Measurements from ENCODE around the gene XYLT1. TPM values are rescaled to one million over a fixed set of nuclear protein-coding genes. Genes with fewer than 3 reads are reported as not detected.

The XYLT1 gene
- total RNA-seq, 4 donors from 2014 or later, result 6.6 to 17.2 (median 10.0) TPM

DNA sequence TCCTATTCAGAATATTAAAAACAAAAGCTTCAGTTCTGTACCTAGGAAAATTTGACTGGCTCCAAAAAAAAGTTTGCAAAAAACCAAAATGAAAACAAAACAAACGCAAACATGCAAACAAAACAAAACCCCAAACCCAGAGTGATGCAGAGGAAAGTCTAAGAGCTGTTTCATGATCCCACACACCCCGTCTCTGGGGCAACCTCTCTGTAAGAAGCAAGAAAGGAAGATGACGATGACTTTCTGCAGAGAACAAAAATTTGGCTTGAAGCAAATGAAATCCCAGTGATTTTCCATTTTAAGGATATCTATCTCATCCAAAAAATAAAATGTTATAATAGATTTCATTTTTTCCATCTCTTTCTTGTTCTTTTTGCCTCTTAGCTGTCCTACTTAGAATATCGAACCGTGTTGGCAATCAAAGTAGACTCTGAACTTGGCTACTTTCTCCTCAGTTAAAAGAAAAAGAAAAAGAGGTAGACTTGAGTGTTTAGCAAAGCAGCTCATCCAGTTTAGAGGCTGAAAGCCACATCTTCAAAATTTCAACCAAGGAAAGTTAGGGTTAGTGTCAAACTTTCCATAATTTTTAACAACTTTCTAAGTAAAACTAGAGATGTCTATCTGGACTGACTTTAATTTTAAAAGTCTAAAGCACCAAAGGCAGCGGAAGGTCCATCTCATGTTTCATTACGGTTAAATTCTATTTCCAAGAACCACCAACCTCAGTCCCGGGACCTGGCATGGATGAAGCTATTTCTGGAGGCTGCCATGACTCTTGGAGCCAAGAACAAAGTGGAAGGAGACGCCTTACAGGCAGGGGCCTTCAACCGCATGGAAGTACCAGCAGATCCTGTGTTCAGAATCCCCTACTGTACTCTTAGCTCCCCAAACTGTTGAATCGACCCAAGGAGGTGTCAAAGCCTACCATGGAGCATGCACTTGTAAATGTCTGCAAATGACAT is 180.8 kb downstream of the XYLT1 start:
- Histone ChIP-seq H3K27ac (no peak overlapping the region), H3K9me3 (no peaks in the 10 kb centered on the region), H3K4me1 (peaks cover 0 to 3% (median 3%) of the 10 kb centered on the region in 3 donors), H3K27me3 (no peaks in the 10 kb centered on the region), H3K36me3 (no peaks in the 10 kb centered on the region), H3K4me3 (no peak overlapping the region)
- intact Hi-C loops (cut with DNase I), result no loop called here
- WGBS, 2 donors, result 83 to 86% methylated on average over 9 to 10 of the region's 11 CpGs
- TF ChIP-seq, protein P1, sequence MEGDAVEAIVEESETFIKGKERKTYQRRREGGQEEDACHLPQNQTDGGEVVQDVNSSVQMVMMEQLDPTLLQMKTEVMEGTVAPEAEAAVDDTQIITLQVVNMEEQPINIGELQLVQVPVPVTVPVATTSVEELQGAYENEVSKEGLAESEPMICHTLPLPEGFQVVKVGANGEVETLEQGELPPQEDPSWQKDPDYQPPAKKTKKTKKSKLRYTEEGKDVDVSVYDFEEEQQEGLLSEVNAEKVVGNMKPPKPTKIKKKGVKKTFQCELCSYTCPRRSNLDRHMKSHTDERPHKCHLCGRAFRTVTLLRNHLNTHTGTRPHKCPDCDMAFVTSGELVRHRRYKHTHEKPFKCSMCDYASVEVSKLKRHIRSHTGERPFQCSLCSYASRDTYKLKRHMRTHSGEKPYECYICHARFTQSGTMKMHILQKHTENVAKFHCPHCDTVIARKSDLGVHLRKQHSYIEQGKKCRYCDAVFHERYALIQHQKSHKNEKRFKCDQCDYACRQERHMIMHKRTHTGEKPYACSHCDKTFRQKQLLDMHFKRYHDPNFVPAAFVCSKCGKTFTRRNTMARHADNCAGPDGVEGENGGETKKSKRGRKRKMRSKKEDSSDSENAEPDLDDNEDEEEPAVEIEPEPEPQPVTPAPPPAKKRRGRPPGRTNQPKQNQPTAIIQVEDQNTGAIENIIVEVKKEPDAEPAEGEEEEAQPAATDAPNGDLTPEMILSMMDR (IDR thresholded peaks at IDR 0.05), result no peak
- TF ChIP-seq POLR2A (IDR thresholded peaks at IDR 0.05), result no peak
- DNase-seq, result no peak

DNA sequence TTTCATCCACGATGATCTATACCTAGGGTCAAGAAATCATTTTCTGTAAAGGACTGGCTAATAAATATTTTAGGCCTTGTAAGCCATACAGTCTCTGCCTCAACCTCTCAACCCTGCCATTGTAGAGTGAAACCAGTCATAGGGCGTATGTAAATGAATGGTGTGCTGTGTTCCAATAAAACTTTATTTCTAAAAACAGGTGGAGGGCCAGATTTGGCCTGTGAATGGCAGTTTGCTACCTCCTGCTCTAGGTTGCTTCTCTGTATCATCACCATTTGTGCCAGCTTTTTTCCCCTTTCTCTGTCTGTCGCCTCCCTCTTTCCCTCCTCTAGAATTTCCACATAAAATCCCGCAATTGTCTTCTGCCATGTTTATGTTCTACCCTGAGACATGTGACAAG is 181.7 kb downstream of the XYLT1 start:
- no peaks in the 10 kb centered on the region for H3K36me3 ChIP-seq
- H3K9me3 ChIP-seq, result no peaks in the 10 kb centered on the region
- no peaks in the 10 kb centered on the region for H3K27me3 ChIP-seq
- no peak for DNase-seq
- H3K27ac ChIP-seq, result no peak overlapping the region
- H3K4me3 ChIP-seq, result no peak overlapping the region
- peaks cover 0 to 3% (median under 1%) of the 10 kb centered on the region in 3 donors for H3K4me1 ChIP-seq
- intact Hi-C loops (cut with DNase I), result no loop called here
- WGBS, 2 donors, result 77 to 92% methylated on average over 4 of the region's 4 CpGs
- TF ChIP-seq POLR2A (IDR thresholded peaks at IDR 0.05), result no peak
- TF ChIP-seq, protein P1 (IDR thresholded peaks at IDR 0.05), result no peak

DNA sequence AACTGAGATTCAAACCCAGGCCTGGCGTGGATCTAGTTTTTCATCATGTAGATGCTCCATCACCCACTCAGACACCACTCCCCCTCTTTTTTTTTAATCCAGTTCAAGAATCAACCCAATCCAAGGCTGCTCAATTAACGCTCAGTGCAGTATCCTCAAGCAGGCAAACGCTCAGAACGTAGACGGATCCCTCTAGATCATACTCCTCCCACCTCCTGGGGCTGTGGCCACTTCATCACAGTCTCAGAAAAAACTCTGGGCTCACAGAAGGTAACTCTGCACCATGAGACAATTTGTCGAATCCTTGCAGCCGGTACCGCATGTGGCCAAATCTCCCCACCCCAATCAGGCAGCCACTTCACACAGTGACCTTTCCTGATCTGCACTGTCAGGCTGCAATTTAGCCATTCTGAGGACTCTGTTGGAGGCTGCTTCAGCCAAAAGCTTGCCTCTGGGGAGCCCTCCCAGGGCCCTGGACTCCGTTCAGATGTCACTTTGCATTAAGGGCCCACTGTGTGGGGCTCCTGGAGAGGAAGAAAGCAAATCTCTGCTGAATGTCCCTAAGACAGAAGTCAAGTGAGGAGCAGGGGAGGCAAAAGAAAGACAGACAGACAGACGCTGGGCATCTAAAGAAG is 183.5 kb downstream of the XYLT1 start:
- WGBS, 2 donors, result 67 to 72% methylated on average over 9 of the region's 10 CpGs
- no peaks in the 10 kb centered on the region for H3K36me3 ChIP-seq
- no peaks in the 10 kb centered on the region for H3K27me3 ChIP-seq
- H3K27ac ChIP-seq, result no peak overlapping the region
- TF ChIP-seq POLR2A (IDR thresholded peaks at IDR 0.05), result no peak
- TF ChIP-seq, protein P1 (IDR thresholded peaks at IDR 0.05), result no peak
- DNase-seq, result no peak
- intact Hi-C loops (cut with DNase I), result no loop called here
- no peaks in the 10 kb centered on the region for H3K9me3 ChIP-seq
- peaks cover 0 to 3% (median 0%) of the 10 kb centered on the region in 3 donors for H3K4me1 ChIP-seq
- no peak overlapping the region for H3K4me3 ChIP-seq

DNA sequence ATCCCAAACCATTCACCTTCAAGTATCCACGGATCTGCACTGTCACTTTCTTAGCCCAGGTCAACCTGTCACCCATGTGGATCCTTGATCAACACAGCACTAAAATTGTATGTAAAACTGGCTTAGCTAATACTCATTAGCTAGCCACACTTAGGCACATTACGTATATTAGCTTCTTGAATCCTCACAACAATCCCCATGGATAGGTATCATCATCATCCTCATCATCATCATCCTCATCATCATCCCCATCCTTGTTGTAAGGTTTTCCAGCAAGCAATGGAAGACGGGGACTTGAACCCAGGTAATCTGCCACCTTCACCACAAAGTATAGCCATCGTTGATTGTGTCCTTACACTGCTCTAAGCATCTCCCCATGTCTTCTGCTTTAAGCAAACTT is 184.3 kb downstream of the XYLT1 start:
- Histone ChIP-seq H3K27ac (no peak overlapping the region), H3K4me3 (no peak overlapping the region), H3K27me3 (no peaks in the 10 kb centered on the region), H3K9me3 (no peaks in the 10 kb centered on the region), H3K4me1 (peaks cover 0 to 3% (median 0%) of the 10 kb centered on the region in 3 donors), H3K36me3 (no peaks in the 10 kb centered on the region)
- no peak for DNase-seq
- intact Hi-C loops (cut with DNase I), result no loop called here
- 83 to 85% methylated on average over 4 of the region's 4 CpGs for WGBS, 2 donors
- no peak for TF ChIP-seq POLR2A (IDR thresholded peaks at IDR 0.05)
- TF ChIP-seq, protein P1 (IDR thresholded peaks at IDR 0.05), result no peak

DNA sequence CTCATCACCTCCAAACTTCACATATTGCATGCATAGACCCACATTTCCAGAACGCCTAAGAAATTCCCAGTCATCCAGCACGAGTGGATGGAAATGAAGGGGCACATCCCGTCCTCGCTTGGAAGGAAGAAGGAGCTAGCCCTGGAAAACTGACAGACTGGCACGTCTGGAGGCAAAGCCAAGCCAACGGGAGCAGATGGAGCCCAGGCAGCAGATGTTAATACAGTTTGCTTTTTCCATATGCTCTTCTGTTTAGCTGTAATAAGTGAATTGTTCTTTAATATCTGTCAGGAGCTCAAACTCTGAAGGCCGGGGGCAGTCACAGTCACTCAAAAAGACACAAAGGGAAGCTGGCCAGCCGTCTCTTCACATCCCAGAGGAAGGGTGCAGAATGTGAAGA is 187.7 kb downstream of the XYLT1 start:
- WGBS, 2 donors, result 72 to 77% methylated on average over 8 of the region's 8 CpGs

More for the DNA sequence above, 187.7 kb downstream of the XYLT1 start:
- H3K4me1 ChIP-seq, result peaks cover 0 to 3% (median 0%) of the 10 kb centered on the region in 3 donors
- no peak for DNase-seq
- no peak overlapping the region for H3K27ac ChIP-seq
- no peaks in the 10 kb centered on the region for H3K9me3 ChIP-seq
- TF ChIP-seq, protein P1 (IDR thresholded peaks at IDR 0.05), result no peak
- TF ChIP-seq POLR2A (IDR thresholded peaks at IDR 0.05), result no peak
- intact Hi-C loops (cut with DNase I), result no loop called here
- no peak overlapping the region for H3K4me3 ChIP-seq
- H3K27me3 ChIP-seq, result no peaks in the 10 kb centered on the region
- no peaks in the 10 kb centered on the region for H3K36me3 ChIP-seq

Data from esophagus squamous epithelium (tissue), 5 donors.